LNCaP clone FGC (cell line): ENCODE data around the gene EXOSC7.

Source experiments
- DNase-seq: peaks from one replicate; pipeline ENCODE4 v3.0.0-alpha.2; 2011; ENCODE audit warnings: low read depth
- H3K4me3 ChIP-seq: 2 replicates; pipeline ENCODE4 v1.5.1; 2011; ENCODE audit warnings: mild to moderate bottlenecking, low read depth, low read length, control low read depth
- TF ChIP-seq, protein P1 (sequence below): IDR thresholded peaks from 2 replicates; pipeline ENCODE4 v1.5.1; 2012; ENCODE audit warnings: mild to moderate bottlenecking; ENCODE audit not compliant: control insufficient read depth, insufficient read depth; ENCODE audit errors: extremely low read depth

The EXOSC7 gene

DNA sequence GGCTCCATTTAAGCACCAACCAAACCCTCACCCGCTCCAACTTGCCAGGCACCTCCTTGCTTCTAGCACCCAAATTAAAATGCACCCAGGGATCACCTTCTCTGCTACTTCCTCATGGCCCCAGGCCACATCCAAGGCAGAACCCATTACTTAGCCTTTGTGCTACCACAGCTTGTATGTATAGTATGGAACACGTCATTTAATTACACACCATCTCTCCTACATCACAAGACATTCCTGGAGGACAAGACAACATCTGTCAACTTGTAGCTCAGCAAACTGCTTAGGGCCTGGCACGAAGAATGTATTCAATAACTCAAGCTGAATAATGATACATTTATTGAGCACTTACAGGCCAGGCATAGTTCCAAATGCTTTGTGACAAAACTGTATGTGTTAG is 23.4 kb upstream of the EXOSC7 start:
- no peak for DNase-seq
- H3K4me3 ChIP-seq: no peak overlapping the region
- TF ChIP-seq, protein P1, sequence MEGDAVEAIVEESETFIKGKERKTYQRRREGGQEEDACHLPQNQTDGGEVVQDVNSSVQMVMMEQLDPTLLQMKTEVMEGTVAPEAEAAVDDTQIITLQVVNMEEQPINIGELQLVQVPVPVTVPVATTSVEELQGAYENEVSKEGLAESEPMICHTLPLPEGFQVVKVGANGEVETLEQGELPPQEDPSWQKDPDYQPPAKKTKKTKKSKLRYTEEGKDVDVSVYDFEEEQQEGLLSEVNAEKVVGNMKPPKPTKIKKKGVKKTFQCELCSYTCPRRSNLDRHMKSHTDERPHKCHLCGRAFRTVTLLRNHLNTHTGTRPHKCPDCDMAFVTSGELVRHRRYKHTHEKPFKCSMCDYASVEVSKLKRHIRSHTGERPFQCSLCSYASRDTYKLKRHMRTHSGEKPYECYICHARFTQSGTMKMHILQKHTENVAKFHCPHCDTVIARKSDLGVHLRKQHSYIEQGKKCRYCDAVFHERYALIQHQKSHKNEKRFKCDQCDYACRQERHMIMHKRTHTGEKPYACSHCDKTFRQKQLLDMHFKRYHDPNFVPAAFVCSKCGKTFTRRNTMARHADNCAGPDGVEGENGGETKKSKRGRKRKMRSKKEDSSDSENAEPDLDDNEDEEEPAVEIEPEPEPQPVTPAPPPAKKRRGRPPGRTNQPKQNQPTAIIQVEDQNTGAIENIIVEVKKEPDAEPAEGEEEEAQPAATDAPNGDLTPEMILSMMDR: no peak

DNA sequence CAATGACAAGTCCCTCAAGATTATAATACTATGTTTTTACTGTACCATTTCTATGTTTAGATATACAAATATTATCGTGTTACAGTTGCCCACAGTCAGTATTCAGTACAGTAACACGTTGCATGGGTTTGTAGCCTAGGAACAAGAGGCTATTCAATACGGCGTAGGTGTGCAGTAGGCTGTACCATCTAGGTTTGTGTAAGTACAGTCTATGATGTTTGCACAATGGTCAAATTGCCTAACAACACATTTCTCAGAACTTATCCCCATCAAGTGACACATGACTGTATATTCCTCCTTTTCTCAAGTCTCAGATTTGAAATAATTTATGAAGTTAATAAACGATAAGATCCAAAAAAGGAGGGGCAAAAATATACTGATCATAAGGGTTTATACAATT is 21.7 kb upstream of the EXOSC7 start:
- TF ChIP-seq, protein P1: no peak
- no peak for DNase-seq
- H3K4me3 ChIP-seq: no peak overlapping the region

DNA sequence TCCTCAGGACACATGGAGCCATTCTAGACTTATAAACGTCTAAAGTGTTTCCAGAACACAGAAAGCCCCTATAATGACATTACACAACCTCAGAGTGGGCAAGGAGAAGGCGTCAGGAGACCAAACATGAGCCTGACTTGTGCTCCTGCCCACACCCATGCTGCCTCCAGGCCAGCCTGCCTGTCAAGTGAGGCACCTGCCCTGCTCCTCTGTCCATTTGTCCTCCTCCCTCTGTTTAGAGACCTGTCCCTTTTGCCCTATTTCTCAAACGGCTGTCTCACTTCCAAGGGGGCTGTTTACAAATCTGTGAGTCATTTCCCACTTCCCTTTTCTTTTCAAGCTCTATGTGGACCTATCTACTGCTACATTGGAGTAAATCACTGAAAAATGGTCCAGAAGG is 21.1 kb upstream of the EXOSC7 start:
- TF ChIP-seq, protein P1: no peak
- no peak overlapping the region for H3K4me3 ChIP-seq
- no peak for DNase-seq

DNA sequence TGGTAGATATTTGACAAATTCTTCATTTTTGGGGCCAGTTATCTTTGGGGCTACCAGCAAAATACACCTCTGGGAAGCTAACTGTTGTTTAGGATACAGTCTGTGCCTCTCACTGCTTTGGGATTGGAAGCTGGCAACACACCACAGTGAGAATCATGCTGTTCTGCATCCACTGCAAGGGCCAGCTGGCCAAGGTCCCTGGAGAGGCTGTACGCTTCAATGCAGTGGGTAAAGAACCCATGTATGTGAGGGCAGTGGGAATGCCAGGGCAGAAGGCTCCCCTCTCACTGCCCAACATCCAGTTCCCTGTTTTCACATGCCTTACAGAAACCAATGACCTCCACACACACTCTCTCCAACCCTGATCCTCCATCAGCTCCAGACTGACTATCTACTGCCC is 20.1 kb upstream of the EXOSC7 start:
- no peak overlapping the region for H3K4me3 ChIP-seq
- DNase-seq: no peak
- TF ChIP-seq, protein P1: no peak

DNA sequence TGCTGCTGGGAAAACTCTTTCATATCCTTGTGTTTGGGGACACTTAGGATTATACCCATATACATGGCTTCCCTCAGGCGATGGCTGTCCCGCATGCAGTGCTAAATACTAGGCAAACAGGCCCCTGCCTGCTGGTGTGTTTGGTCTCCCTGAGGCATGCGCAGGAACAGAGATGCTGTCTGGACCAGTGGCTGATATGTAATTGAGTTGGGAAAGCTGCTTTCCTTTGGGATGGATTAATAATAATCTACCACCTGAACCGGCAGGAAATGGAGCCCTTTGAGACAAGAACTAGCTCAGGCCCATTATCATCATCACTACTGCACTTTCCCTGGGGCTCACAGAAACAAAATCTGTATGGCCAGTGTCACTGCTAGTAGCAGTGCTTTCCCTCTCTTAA is 18.1 kb upstream of the EXOSC7 start:
- TF ChIP-seq, protein P1: no peak
- no peak overlapping the region for H3K4me3 ChIP-seq
- DNase-seq: no peak

DNA sequence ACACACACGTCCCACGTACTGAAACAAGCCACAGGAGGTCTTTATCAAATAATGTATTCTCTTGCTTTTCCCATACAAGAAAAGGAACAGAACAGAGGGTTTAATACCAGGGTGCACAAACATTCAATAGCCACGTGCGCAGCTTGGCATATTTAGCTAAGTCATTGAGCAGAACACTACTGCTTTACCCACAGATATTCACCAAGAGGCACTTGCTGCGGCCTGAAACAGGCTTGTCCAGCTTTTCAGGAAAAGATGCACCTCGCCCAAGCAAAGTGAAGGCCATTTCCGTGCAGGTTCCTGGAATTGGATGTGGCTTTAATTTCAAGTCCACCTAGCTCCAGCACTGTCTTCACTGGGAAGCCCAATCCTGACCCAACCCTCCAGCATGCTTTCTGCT is 17.7 kb upstream of the EXOSC7 start:
- no peak overlapping the region for H3K4me3 ChIP-seq
- DNase-seq: peak; percentile 63
- TF ChIP-seq, protein P1: no peak

DNA sequence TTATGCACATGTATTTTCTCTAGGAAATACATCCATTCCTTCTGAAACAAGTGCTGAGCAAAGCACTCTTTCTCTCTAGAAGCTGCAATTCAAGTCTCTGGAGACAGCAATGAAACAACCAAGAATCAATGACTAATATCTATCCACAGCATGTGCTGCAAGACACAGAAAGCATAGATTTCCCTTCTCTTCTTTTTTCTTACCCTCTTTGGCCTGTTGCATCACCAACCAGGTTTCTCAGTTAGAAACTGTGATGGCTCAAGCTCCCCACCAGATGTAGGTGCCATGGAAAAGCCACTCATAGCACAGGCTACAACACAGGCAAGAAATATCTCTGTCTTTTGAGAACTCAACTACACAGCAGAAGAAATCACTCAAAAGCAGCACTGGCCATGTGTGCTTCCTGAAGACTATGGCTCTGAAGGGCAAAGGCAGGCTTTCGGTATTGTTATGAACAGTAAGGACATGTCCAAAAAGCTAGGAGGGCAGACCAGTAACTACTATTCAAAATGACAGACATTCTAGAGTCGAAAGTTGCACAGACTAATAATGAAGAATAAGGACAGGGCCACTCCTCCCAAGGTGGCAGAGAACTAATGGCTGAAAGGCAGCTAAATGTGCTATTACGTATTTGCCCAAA is 15.5 kb upstream of the EXOSC7 start:
- no peak overlapping the region for H3K4me3 ChIP-seq
- DNase-seq: no peak
- TF ChIP-seq, protein P1: no peak
